Peyer's patch (tissue), 4 donors: ENCODE measurements around the gene CFAP221.
"Not testable (repeated sequence)": the region's sequence is repeated elsewhere in the genome, so short reads cannot be mapped to it uniquely, and the experiment has no call there.

Experiments used
- CTCF ChIP-seq, 6 experiments: fragments of 450-650 bp in 4 of 6; fragments of 200-600 bp in 2 of 6; sonication (generic) in 1 of 6; IDR thresholded peaks; one replicate each; pipeline ENCODE4 v1.5.1; 2017 to 2019; ENCODE audit warnings: antibody characterized with exemption in 6 of 6, mild to moderate bottlenecking in 3 of 6, moderate library complexity in 1 of 6
- POLR2A ChIP-seq, 2 donors: fragments of 450-650 bp; IDR thresholded peaks; one replicate each; pipeline ENCODE4 v1.5.1; 2017; ENCODE audit warnings: antibody characterized with exemption in 2 of 2, mild to moderate bottlenecking in 2 of 2, moderate library complexity in 2 of 2

- not testable (repeated sequence) for TF ChIP-seq CTCF, POLR2A (IDR thresholded peaks at IDR 0.05)
Observed at GRCh38 chr2:119618725-119619124, 74.5 kb downstream of the CFAP221 start.
